ENCODE results near the gene MPP3.

DNA sequence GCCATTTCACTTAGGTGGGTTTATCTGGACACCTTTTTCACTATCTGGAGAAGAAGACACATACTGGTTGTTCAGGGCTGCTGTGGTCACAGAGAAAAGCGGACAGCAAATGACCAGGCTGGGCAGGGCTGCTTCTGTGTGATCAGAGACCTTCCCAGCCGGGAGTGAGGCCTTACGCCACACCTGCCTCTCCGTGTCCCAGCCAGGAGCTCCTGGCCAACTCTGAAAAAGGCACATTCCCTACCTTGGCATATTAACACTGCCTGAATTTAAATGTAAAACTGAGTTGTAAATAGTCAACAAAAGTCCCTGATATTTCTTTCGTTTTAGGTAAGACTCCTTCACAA, 65.3 kb downstream of the MPP3 start:
- TF ChIP-seq, protein P1, sequence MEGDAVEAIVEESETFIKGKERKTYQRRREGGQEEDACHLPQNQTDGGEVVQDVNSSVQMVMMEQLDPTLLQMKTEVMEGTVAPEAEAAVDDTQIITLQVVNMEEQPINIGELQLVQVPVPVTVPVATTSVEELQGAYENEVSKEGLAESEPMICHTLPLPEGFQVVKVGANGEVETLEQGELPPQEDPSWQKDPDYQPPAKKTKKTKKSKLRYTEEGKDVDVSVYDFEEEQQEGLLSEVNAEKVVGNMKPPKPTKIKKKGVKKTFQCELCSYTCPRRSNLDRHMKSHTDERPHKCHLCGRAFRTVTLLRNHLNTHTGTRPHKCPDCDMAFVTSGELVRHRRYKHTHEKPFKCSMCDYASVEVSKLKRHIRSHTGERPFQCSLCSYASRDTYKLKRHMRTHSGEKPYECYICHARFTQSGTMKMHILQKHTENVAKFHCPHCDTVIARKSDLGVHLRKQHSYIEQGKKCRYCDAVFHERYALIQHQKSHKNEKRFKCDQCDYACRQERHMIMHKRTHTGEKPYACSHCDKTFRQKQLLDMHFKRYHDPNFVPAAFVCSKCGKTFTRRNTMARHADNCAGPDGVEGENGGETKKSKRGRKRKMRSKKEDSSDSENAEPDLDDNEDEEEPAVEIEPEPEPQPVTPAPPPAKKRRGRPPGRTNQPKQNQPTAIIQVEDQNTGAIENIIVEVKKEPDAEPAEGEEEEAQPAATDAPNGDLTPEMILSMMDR (IDR thresholded peaks at IDR 0.05 in 2 of 3, conservative IDR thresholded peaks at IDR 0.05 in 1 of 3; ENCODE audit: borderline replicate concordance in 1 of 3, insufficient read depth in 1 of 3, low read depth in 2 of 3, low read length in 2 of 3) = no peak
- TF ChIP-seq CEBPB (IDR thresholded peaks at IDR 0.05; ENCODE audit: low read depth) (no peak), POLR2A (IDR thresholded peaks at IDR 0.05; ENCODE audit: borderline replicate concordance, extremely low read depth, insufficient read depth, insufficient read length) (no peak), EZH2 (IDR thresholded peaks at IDR 0.05) (no peak), YY1 (IDR thresholded peaks at IDR 0.05; ENCODE audit: extremely low read depth, insufficient replicate concordance, low read depth, low read length) (no peak), EGR1 (IDR thresholded peaks at IDR 0.05; ENCODE audit: low read depth) (no peak), ZNF274 (IDR thresholded peaks at IDR 0.05; ENCODE audit: low read depth, low read length) (no peak)
- TF ChIP-seq, protein P2, sequence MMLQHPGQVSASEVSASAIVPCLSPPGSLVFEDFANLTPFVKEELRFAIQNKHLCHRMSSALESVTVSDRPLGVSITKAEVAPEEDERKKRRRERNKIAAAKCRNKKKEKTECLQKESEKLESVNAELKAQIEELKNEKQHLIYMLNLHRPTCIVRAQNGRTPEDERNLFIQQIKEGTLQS (IDR thresholded peaks at IDR 0.05) = no peak
